ENCODE results near the gene COX6B2.

GRCh38 chr19:55308281-55308680, 46.2 kb downstream of the COX6B2 start:
- TF ChIP-seq EP300 (IDR thresholded peaks at IDR 0.05) (no peak), POLR2AphosphoS5 (IDR thresholded peaks at IDR 0.05) (no peak), CTCF (IDR thresholded peaks at IDR 0.05) (no peak), POLR2A (IDR thresholded peaks at IDR 0.05; ENCODE audit: low read depth) (no peak)
